Neural progenitor cell (in vitro differentiated cells): Measurements from ENCODE around the gene QDPR. TPM values are rescaled to one million over a fixed set of nuclear protein-coding genes. Genes with fewer than 3 reads are reported as not detected.

ENCODE experiments used
- DNase-seq: peaks from one replicate; pipeline ENCODE4 v3.0.0-alpha.2; 2016; ENCODE audit warnings: low spot score
- H2AFZ ChIP-seq: fragments of 200-600 bp; sonication (generic); replicated peaks from 2 replicates; pipeline ENCODE4 v1.6.1; 2016; ENCODE audit warnings: antibody characterized with exemption
- H3F3A ChIP-seq: fragments of 200-600 bp; sonication (generic); 2 replicates; pipeline ENCODE4 v1.6.1; 2016; ENCODE audit warnings: antibody characterized with exemption, low read depth
- H3K27ac ChIP-seq: fragments of 200-600 bp; sonication (generic); 2 replicates; pipeline ENCODE4 v1.5.1; 2016; ENCODE audit warnings: mild to moderate bottlenecking
- H3K27me3 ChIP-seq: fragments of 200-600 bp; sonication (generic); 2 replicates; pipeline ENCODE4 v1.6.1; 2016; ENCODE audit warnings: mild to moderate bottlenecking, moderate library complexity
- H3K36me3 ChIP-seq: fragments of 200-600 bp; sonication (generic); 2 replicates; pipeline ENCODE4 v1.5.1; 2016
- H3K4me1 ChIP-seq: fragments of 200-600 bp; sonication (generic); 2 replicates; pipeline ENCODE4 v1.6.1; 2016; ENCODE audit warnings: mixed run types
- H3K4me2 ChIP-seq: fragments of 200-600 bp; sonication (generic); 2 replicates; pipeline ENCODE4 v1.6.1; 2016
- H3K4me3 ChIP-seq: fragments of 200-600 bp; sonication (generic); 2 replicates; pipeline ENCODE4 v1.5.1; 2016
- H3K79me2 ChIP-seq: fragments of 200-600 bp; sonication (generic); 2 replicates; pipeline ENCODE4 v1.6.1; 2016; ENCODE audit warnings: low read depth
- H3K9ac ChIP-seq: fragments of 200-600 bp; sonication (generic); 2 replicates; pipeline ENCODE4 v1.6.1; 2016
- H3K9me3 ChIP-seq: fragments of 200-600 bp; sonication (generic); 2 replicates; pipeline ENCODE4 v1.5.1; 2016; ENCODE audit warnings: low read depth
- H4K20me1 ChIP-seq: fragments of 200-600 bp; sonication (generic); 2 replicates; pipeline ENCODE4 v1.6.1; 2016; ENCODE audit warnings: low read depth
- H3K27ac Mint-ChIP-seq: 3 replicates; pipeline ENCODE4 v1.8.0; 2021; ENCODE audit warnings: mixed read lengths
- H3K27me3 Mint-ChIP-seq: 2 replicates; pipeline ENCODE4 v1.8.0; 2022; ENCODE audit warnings: low read depth, mild to moderate bottlenecking, inconsistent platforms, moderate library complexity, mixed read lengths; ENCODE audit not compliant: insufficient read depth
- H3K36me3 Mint-ChIP-seq: 3 replicates; pipeline ENCODE4 v1.8.0; 2021; ENCODE audit warnings: mixed read lengths
- H3K4me1 Mint-ChIP-seq: 3 replicates; pipeline ENCODE4 v1.8.0; 2021; ENCODE audit warnings: mixed read lengths
- H3K4me3 Mint-ChIP-seq: 3 replicates; pipeline ENCODE4 v1.8.0; 2021; ENCODE audit warnings: mild to moderate bottlenecking, moderate library complexity, mixed read lengths
- H3K9me3 Mint-ChIP-seq: 3 replicates; pipeline ENCODE4 v1.8.0; 2020; ENCODE audit warnings: mixed read lengths
- CTCF ChIP-seq: fragments of 200-600 bp; sonication (generic); IDR thresholded peaks from 2 replicates; pipeline ENCODE4 v1.5.1; 2017; ENCODE audit warnings: antibody characterized with exemption, mild to moderate bottlenecking
- EZH2 ChIP-seq: fragments of 200-600 bp; sonication (generic); IDR thresholded peaks from 2 replicates; pipeline ENCODE4 v1.6.1; 2017; ENCODE audit warnings: antibody characterized with exemption, mild to moderate bottlenecking, moderate library complexity
- EZH2phosphoT487 ChIP-seq: fragments of 200-600 bp; sonication (generic); IDR thresholded peaks from 2 replicates; pipeline ENCODE4 v1.6.1; 2017; ENCODE audit warnings: antibody characterized with exemption
- total RNA-seq: library from RNA; depleted of rRNA; stranded (reverse); fragments of >200 nt; gene quantifications from 2 replicates; pipeline ENCODE4 v1.2.3, GENCODE V29; 2015; ENCODE audit warnings: low replicate concordance

The QDPR gene
- total RNA-seq, 1 donor from 2014 or later, result 22.4 TPM

GRCh38 chr4:17550549-17550948 is 38.7 kb upstream of the QDPR start:
- Histone ChIP-seq H3K4me3 (no peak overlapping the region), H2AFZ (no peak overlapping the region), H3K9me3 (no peaks in the 10 kb centered on the region), H3K4me2 (no peak overlapping the region), H3K79me2 (no peaks in the 10 kb centered on the region), H3K27me3 (no peaks in the 10 kb centered on the region), H3K36me3 (no peaks in the 10 kb centered on the region), H3K9ac (no peak overlapping the region), H3K27ac (no peak overlapping the region), H3F3A (no peaks in the 10 kb centered on the region), H3K4me1 (no peaks in the 10 kb centered on the region), H4K20me1 (no peaks in the 10 kb centered on the region)
- Mint-ChIP-seq H3K27me3 (peaks cover 8% of the 10 kb centered on the region), H3K4me1 (peaks cover 14% of the 10 kb centered on the region), H3K27ac (no peak overlapping the region), H3K36me3 (no peaks in the 10 kb centered on the region), H3K4me3 (no peak overlapping the region), H3K9me3 (no peaks in the 10 kb centered on the region)
- no peak for DNase-seq
- TF ChIP-seq EZH2phosphoT487, result no peak
- TF ChIP-seq CTCF, result no peak
- no peak for TF ChIP-seq EZH2

- no peaks in the 10 kb centered on the region for H3K9me3 Mint-ChIP-seq
- peaks cover 2% of the 10 kb centered on the region for H3K27me3 Mint-ChIP-seq
- TF ChIP-seq EZH2phosphoT487, result no peak
- no peak for TF ChIP-seq EZH2
- TF ChIP-seq CTCF, result no peak
Measured at GRCh38 chr4:17546678-17547077, 34.8 kb upstream of the QDPR start.

GRCh38 chr4:17546222-17546621 is 34.3 kb upstream of the QDPR start:
- no peak for DNase-seq
- no peaks in the 10 kb centered on the region for H3K36me3 ChIP-seq
- H4K20me1 ChIP-seq, result no peaks in the 10 kb centered on the region
- no peaks in the 10 kb centered on the region for H3K36me3 Mint-ChIP-seq
- H3F3A ChIP-seq, result no peaks in the 10 kb centered on the region
- peaks cover 2% of the 10 kb centered on the region for H3K27me3 Mint-ChIP-seq
- TF ChIP-seq CTCF, result no peak
- no peak for TF ChIP-seq EZH2
- TF ChIP-seq EZH2phosphoT487, result no peak
- H3K27me3 ChIP-seq, result no peaks in the 10 kb centered on the region
- H3K4me2 ChIP-seq, result no peak overlapping the region
- no peak overlapping the region for H3K4me3 ChIP-seq
- H3K27ac Mint-ChIP-seq, result no peak overlapping the region
- no peak overlapping the region for H3K27ac ChIP-seq
- no peak overlapping the region for H3K9ac ChIP-seq
- H3K9me3 ChIP-seq, result no peaks in the 10 kb centered on the region
- no peaks in the 10 kb centered on the region for H3K79me2 ChIP-seq
- no peak overlapping the region for H3K4me3 Mint-ChIP-seq
- H3K9me3 Mint-ChIP-seq, result no peaks in the 10 kb centered on the region
- no peak overlapping the region for H2AFZ ChIP-seq
- peaks cover 14% of the 10 kb centered on the region for H3K4me1 Mint-ChIP-seq
- H3K4me1 ChIP-seq, result no peaks in the 10 kb centered on the region

More at GRCh38 chr4:17546678-17547077, 34.8 kb upstream of the QDPR start:
- Mint-ChIP-seq H3K27ac (no peak overlapping the region), H3K4me3 (no peak overlapping the region), H3K36me3 (no peaks in the 10 kb centered on the region), H3K4me1 (peaks cover 14% of the 10 kb centered on the region)
- Histone ChIP-seq H3K9me3 (no peaks in the 10 kb centered on the region), H4K20me1 (no peaks in the 10 kb centered on the region), H3K36me3 (no peaks in the 10 kb centered on the region), H3K4me1 (no peaks in the 10 kb centered on the region), H3K27me3 (no peaks in the 10 kb centered on the region), H3K4me3 (no peak overlapping the region), H3F3A (no peaks in the 10 kb centered on the region), H3K4me2 (no peak overlapping the region), H2AFZ (no peak overlapping the region), H3K9ac (no peak overlapping the region), H3K79me2 (no peaks in the 10 kb centered on the region), H3K27ac (no peak overlapping the region)
- DNase-seq, result no peak
